HL-60 (cell line): Measurements from ENCODE around the gene HSD17B13.

Experiments
- DNase-seq, 2 experiments: peaks; one replicate each; pipeline ENCODE4 v3.0.0-alpha.2; 2010 to 2020; ENCODE audit warnings: low read depth in 1 of 2, low spot score in 1 of 2
- H3K27ac ChIP-seq: fragments of 250-450 bp; sonication (Bioruptor Pico); replicated peaks from 2 replicates; pipeline ENCODE4 v1.5.1; 2020; ENCODE audit warnings: mild to moderate bottlenecking, moderate library complexity
- H3K27me3 ChIP-seq: fragments of 250-450 bp; sonication (Bioruptor Pico); 2 replicates; pipeline ENCODE4 v1.5.1; 2021; ENCODE audit warnings: mild to moderate bottlenecking, moderate library complexity; ENCODE audit not compliant: insufficient read depth, poor library complexity, severe bottlenecking
- H3K4me3 ChIP-seq: replicated peaks from 2 replicates; pipeline ENCODE4 v1.5.1; 2011; ENCODE audit warnings: mild to moderate bottlenecking, control low read depth, low read length; ENCODE audit not compliant: insufficient read depth
- CTCF ChIP-seq: IDR thresholded peaks from one replicate; pipeline ENCODE4 v1.5.1; 2011; ENCODE audit warnings: low read length, control low read depth, inconsistent platforms; ENCODE audit not compliant: insufficient read depth
- GABPA ChIP-seq: IDR thresholded peaks from 2 replicates; pipeline ENCODE4 v1.6.1; 2012; ENCODE audit warnings: low read depth
- POLR2AphosphoS5 ChIP-seq: IDR thresholded peaks from 2 replicates; pipeline ENCODE4 v1.6.1; 2012; ENCODE audit warnings: low read depth
- REST ChIP-seq: IDR thresholded peaks from 2 replicates; pipeline ENCODE4 v1.6.1; 2012; ENCODE audit warnings: low read depth; ENCODE audit not compliant: insufficient replicate concordance
- SPI1 ChIP-seq: IDR thresholded peaks from 2 replicates; pipeline ENCODE4 v1.6.1; 2012; ENCODE audit warnings: low read depth, mild to moderate bottlenecking, borderline replicate concordance

HSD17B13 gene

GRCh38 chr4:87365348-87365747 is 42.7 kb upstream of the HSD17B13 start:
- H3K27ac ChIP-seq, result no peak overlapping the region
- no peak for TF ChIP-seq POLR2AphosphoS5
- H3K27me3 ChIP-seq, result no peaks in the 10 kb centered on the region
- no peak for DNase-seq
- H3K4me3 ChIP-seq, result no peak overlapping the region

GRCh38 chr4:87363552-87363951 is 40.9 kb upstream of the HSD17B13 start:
- Histone ChIP-seq H3K4me3 (no peak overlapping the region), H3K27ac (no peak overlapping the region), H3K27me3 (no peaks in the 10 kb centered on the region)
- TF ChIP-seq POLR2AphosphoS5 (no peak), GABPA (no peak), CTCF (no peak), REST (no peak), SPI1 (no peak)
- no peak for DNase-seq

DNA sequence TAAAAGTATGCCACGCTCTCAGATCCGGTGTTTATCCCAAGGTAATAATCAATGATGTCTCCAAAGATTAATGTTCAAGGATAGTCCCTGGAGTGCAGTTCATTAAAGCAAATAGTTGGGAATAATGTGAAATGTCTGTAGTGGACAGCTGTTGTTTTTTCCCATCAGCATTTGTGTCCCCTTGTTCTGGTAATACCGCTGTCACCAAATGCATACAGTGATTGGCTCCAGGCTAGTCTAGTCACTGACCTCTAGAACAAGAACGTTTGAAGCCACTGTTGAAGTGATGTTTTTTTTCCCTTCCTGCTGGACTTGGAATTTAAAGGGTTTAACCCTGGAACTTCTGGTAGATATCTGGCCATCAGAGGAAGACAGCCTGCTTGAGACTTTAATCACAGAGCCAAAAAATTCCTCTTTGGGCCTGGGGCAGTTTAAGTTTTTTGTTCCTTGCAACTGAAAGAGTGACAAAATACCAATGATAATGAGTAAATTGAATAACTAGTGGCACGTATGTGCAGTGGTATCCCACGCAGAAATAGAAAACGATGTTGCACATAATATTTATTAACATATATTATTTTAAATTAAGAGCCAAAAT is 37.8 kb upstream of the HSD17B13 start:
- TF ChIP-seq POLR2AphosphoS5, result no peak
- TF ChIP-seq GABPA, result no peak
- Histone ChIP-seq H3K4me3 (no peak overlapping the region), H3K27ac (no peak overlapping the region), H3K27me3 (no peaks in the 10 kb centered on the region)
- DNase-seq, result no peak

GRCh38 chr4:87359258-87359657 is 36.6 kb upstream of the HSD17B13 start:
- no peak for TF ChIP-seq SPI1
- TF ChIP-seq CTCF, result no peak
- no peak for TF ChIP-seq POLR2AphosphoS5
- TF ChIP-seq GABPA, result no peak
- no peak for DNase-seq
- H3K4me3 ChIP-seq, result no peak overlapping the region
- no peak overlapping the region for H3K27ac ChIP-seq
- no peaks in the 10 kb centered on the region for H3K27me3 ChIP-seq

GRCh38 chr4:87356832-87357526 is 34.3 kb upstream of the HSD17B13 start:
- Histone ChIP-seq H3K27me3 (no peaks in the 10 kb centered on the region), H3K27ac (no peak overlapping the region), H3K4me3 (no peak overlapping the region)
- no peak for DNase-seq
- TF ChIP-seq POLR2AphosphoS5 (no peak), CTCF (no peak), GABPA (no peak), SPI1 (no peak), REST (no peak)
